Astrocyte (in vitro differentiated cells and primary cell): ENCODE results near the gene DSCAM. TPM values are rescaled to one million over a fixed set of nuclear protein-coding genes. Genes with fewer than 3 reads are reported as not detected.

Experiments used
- DNase-seq: peaks from one replicate; pipeline ENCODE4 v3.0.0-alpha.2; 2010; ENCODE audit warnings: low read depth
- FAIRE-seq: peaks from 2 replicates; lab custom pipeline; 2011; peaks lifted over from hg19 to GRCh38; lab: Jason Lieb, UNC
- H2AFZ ChIP-seq: 2 replicates; pipeline ENCODE4 v1.6.0; 2012; ENCODE audit warnings: low read depth, low read length, inconsistent platforms
- H3K27ac ChIP-seq: 2 replicates; pipeline ENCODE4 v1.5.1; 2011; ENCODE audit warnings: low read depth, low read length, inconsistent platforms
- H3K27me3 ChIP-seq: 2 replicates; pipeline ENCODE4 v1.6.0; 2011; ENCODE audit warnings: low read length, inconsistent platforms; ENCODE audit not compliant: insufficient read depth
- H3K36me3 ChIP-seq: 2 replicates; pipeline ENCODE4 v1.5.1; 2011; ENCODE audit warnings: low read length, inconsistent platforms; ENCODE audit not compliant: insufficient read depth
- H3K4me1 ChIP-seq: 2 replicates; pipeline ENCODE4 v1.5.1; 2011; ENCODE audit warnings: low read length, inconsistent platforms; ENCODE audit not compliant: insufficient read depth
- H3K4me2 ChIP-seq: 2 replicates; pipeline ENCODE4 v1.6.0; 2012; ENCODE audit warnings: low read length, inconsistent platforms
- H3K4me3 ChIP-seq: 2 replicates; pipeline ENCODE4 v1.5.1; 2011; ENCODE audit warnings: low read depth, mild to moderate bottlenecking, low read length, inconsistent platforms; ENCODE audit not compliant: insufficient read depth
- H3K79me2 ChIP-seq: 2 replicates; pipeline ENCODE4 v1.6.0; 2012; ENCODE audit warnings: mild to moderate bottlenecking, low read length, inconsistent platforms; ENCODE audit not compliant: insufficient read depth
- H3K9ac ChIP-seq: 2 replicates; pipeline ENCODE4 v1.6.0; 2012; ENCODE audit warnings: mild to moderate bottlenecking, low read length, inconsistent platforms
- H3K9me3 ChIP-seq: 2 replicates; pipeline ENCODE4 v1.5.1; 2012; ENCODE audit warnings: low read depth, mild to moderate bottlenecking, low read length, inconsistent platforms; ENCODE audit not compliant: insufficient read depth
- H4K20me1 ChIP-seq: 2 replicates; pipeline ENCODE4 v1.6.0; 2012; ENCODE audit warnings: low read length, inconsistent platforms; ENCODE audit not compliant: insufficient read depth
- H3K27ac Mint-ChIP-seq: one replicate; pipeline ENCODE4 v1.8.0; 2021; ENCODE audit warnings: mild to moderate bottlenecking, mixed read lengths; ENCODE audit not compliant: unreplicated experiment
- H3K27me3 Mint-ChIP-seq: one replicate; pipeline ENCODE4 v1.8.0; 2021; ENCODE audit warnings: low read depth, mixed read lengths; ENCODE audit not compliant: unreplicated experiment
- H3K36me3 Mint-ChIP-seq: one replicate; pipeline ENCODE4 v1.8.0; 2021; ENCODE audit warnings: low read depth, mixed read lengths; ENCODE audit not compliant: unreplicated experiment
- H3K4me1 Mint-ChIP-seq: one replicate; pipeline ENCODE4 v1.8.0; 2021; ENCODE audit warnings: low read depth, mixed read lengths; ENCODE audit not compliant: unreplicated experiment
- H3K4me3 Mint-ChIP-seq: one replicate; pipeline ENCODE4 v1.8.0; 2021; ENCODE audit warnings: mild to moderate bottlenecking, moderate library complexity, mixed read lengths; ENCODE audit not compliant: unreplicated experiment
- H3K9me3 Mint-ChIP-seq: one replicate; pipeline ENCODE4 v1.8.0; 2021; ENCODE audit warnings: mild to moderate bottlenecking, mixed read lengths; ENCODE audit not compliant: unreplicated experiment
- EZH2 ChIP-seq: IDR thresholded peaks from 2 replicates; pipeline ENCODE4 v1.6.1; 2012; ENCODE audit warnings: mild to moderate bottlenecking, low read length, inconsistent platforms; ENCODE audit not compliant: insufficient read depth
- total RNA-seq: library from RNA; stranded (reverse); gene quantifications from 2 replicates; pipeline ENCODE4 v1.2.1, GENCODE V29; 2021
- TF ChIP-seq, protein P1 (sequence below): IDR thresholded peaks from 2 replicates; pipeline ENCODE4 v1.5.1; 2011; ENCODE audit warnings: low read depth, mild to moderate bottlenecking, inconsistent platforms, low read length, moderate library complexity; ENCODE audit not compliant: insufficient read depth

The DSCAM gene
- total RNA-seq, 1 donor from 2014 or later: 0.18 TPM

DNA sequence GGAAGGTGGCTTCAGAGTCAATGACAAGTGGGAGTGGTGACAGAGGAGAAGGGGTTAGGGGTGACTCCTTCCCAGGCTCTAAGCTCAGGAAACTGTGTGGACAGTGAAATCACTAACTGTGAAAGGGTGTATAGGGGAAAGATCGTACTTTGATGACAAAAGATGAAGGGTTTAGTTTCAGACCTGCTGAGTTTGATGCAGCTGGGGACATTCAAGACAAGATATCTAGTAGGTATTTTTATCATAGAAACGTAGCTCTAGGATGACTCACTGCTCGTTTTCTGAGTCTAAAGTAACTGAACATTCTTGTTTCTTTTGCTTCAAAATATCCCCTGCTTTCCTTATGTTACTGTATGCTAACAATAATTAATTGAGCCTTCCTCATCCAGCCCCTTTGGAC lies 830.7 kb downstream of the DSCAM start:
- no peak overlapping the region for H3K4me3 Mint-ChIP-seq
- Histone ChIP-seq H3K36me3 (no peaks in the 10 kb centered on the region), H3K79me2 (no peaks in the 10 kb centered on the region), H3K4me3 (no peak overlapping the region), H3K9me3 (no peaks in the 10 kb centered on the region), H3K4me2 (no peak overlapping the region), H3K27me3 (no peaks in the 10 kb centered on the region), H3K4me1 (no peaks in the 10 kb centered on the region), H3K9ac (no peak overlapping the region), H3K27ac (no peak overlapping the region), H2AFZ (no peak overlapping the region), H4K20me1 (no peaks in the 10 kb centered on the region)
- no peaks in the 10 kb centered on the region for H3K36me3 Mint-ChIP-seq
- FAIRE-seq (no peak), DNase-seq (no peak)
- no peaks in the 10 kb centered on the region for H3K27me3 Mint-ChIP-seq
- no peak overlapping the region for H3K27ac Mint-ChIP-seq
- no peaks in the 10 kb centered on the region for H3K4me1 Mint-ChIP-seq
- TF ChIP-seq, protein P1, sequence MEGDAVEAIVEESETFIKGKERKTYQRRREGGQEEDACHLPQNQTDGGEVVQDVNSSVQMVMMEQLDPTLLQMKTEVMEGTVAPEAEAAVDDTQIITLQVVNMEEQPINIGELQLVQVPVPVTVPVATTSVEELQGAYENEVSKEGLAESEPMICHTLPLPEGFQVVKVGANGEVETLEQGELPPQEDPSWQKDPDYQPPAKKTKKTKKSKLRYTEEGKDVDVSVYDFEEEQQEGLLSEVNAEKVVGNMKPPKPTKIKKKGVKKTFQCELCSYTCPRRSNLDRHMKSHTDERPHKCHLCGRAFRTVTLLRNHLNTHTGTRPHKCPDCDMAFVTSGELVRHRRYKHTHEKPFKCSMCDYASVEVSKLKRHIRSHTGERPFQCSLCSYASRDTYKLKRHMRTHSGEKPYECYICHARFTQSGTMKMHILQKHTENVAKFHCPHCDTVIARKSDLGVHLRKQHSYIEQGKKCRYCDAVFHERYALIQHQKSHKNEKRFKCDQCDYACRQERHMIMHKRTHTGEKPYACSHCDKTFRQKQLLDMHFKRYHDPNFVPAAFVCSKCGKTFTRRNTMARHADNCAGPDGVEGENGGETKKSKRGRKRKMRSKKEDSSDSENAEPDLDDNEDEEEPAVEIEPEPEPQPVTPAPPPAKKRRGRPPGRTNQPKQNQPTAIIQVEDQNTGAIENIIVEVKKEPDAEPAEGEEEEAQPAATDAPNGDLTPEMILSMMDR: no peak
- TF ChIP-seq EZH2: no peak
- peaks cover 5% of the 10 kb centered on the region for H3K9me3 Mint-ChIP-seq

DNA sequence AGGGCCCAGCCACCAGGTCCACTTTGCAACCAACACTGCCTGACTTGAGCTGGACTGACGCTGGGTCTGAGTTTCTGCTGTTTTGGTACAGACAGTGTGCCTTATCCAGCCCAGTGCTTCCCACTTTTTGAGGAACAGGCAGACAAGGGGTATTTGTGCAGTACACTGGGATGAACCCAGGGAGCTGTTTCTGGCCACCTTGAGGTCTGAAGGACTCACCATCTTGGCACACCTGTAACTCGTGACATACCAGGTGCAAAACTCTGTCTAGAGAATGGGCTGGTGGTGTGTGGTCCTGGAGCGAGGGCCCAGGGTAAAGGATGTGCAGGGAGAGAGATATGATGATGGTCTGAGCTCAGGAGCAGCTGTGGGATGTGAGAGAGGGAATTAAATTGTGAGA lies 831.1 kb downstream of the DSCAM start:
- DNase-seq: no peak
- H3K9me3 ChIP-seq: no peaks in the 10 kb centered on the region
- Mint-ChIP-seq H3K36me3 (no peaks in the 10 kb centered on the region), H3K4me1 (no peaks in the 10 kb centered on the region), H3K27me3 (no peaks in the 10 kb centered on the region), H3K9me3 (peaks cover 5% of the 10 kb centered on the region), H3K27ac (no peak overlapping the region), H3K4me3 (no peak overlapping the region)
- H3K36me3 ChIP-seq: no peaks in the 10 kb centered on the region
- FAIRE-seq: no peak
- no peak overlapping the region for H3K4me3 ChIP-seq
- no peak overlapping the region for H3K9ac ChIP-seq
- H3K27me3 ChIP-seq: no peaks in the 10 kb centered on the region
- no peak overlapping the region for H3K4me2 ChIP-seq
- H2AFZ ChIP-seq: no peak overlapping the region
- TF ChIP-seq, protein P1: no peak
- no peak for TF ChIP-seq EZH2
- no peaks in the 10 kb centered on the region for H4K20me1 ChIP-seq
- H3K27ac ChIP-seq: no peak overlapping the region
- no peaks in the 10 kb centered on the region for H3K79me2 ChIP-seq
- no peaks in the 10 kb centered on the region for H3K4me1 ChIP-seq

DNA sequence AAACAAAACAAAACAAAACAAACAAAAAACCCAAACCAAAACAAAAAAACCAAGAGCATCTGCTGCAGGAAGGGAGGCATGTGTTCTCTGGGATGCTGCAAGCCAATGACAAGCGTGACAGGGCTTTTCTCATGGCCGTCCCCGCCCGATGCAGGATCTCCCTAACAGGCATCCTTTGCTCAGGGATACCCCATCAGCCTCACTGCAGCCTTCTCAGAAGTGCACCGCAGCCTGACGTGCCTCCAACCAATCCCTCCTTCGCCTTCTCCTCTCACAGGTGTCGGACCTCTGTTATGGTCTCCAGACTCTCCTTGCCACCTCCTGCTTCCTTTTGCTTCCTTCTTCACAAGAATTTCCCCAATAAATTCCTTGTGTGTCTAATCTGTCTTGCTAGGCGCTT lies 832.6 kb downstream of the DSCAM start:
- Histone ChIP-seq H3K27ac (no peak overlapping the region), H3K9me3 (no peaks in the 10 kb centered on the region), H3K4me2 (no peak overlapping the region), H3K79me2 (no peaks in the 10 kb centered on the region), H3K36me3 (no peaks in the 10 kb centered on the region), H3K27me3 (no peaks in the 10 kb centered on the region), H3K4me3 (no peak overlapping the region), H2AFZ (no peak overlapping the region), H3K9ac (no peak overlapping the region), H3K4me1 (no peaks in the 10 kb centered on the region), H4K20me1 (no peaks in the 10 kb centered on the region)
- FAIRE-seq (no peak), DNase-seq (no peak)
- Mint-ChIP-seq H3K4me1 (no peaks in the 10 kb centered on the region), H3K27ac (no peak overlapping the region), H3K27me3 (no peaks in the 10 kb centered on the region), H3K9me3 (peaks cover 5% of the 10 kb centered on the region), H3K4me3 (no peak overlapping the region), H3K36me3 (no peaks in the 10 kb centered on the region)
- no peak for TF ChIP-seq EZH2
